ENCODE measurements around the gene AHRR.

DNA sequence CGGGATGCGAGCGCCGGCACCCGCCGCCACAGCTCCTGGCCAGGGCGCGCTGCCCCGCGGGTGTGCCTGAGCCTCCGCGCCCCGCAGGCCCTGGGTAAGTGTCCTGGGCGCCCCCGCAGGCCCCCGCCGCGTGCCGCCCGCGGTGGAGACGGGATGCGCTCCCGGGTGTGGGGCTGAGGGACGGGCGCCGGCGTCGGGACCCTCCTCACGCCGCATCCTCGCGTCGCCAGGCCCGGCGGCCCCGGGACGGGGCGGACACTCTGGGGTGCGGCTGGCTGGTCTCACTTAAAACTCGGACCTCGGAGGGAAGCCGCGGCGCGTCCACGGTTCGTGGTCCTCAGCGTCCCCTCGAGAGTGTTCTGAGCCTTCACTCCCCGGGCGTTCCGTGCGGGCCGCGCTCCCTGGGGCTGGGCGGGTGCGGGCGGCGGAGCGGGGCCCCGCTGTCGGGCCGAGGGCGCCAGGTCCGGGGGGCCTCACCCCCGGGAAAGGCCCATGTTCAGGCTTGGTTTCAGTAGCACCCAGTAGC lies 275 bp downstream of the AHRR start:
- TF ChIP-seq, protein P1, sequence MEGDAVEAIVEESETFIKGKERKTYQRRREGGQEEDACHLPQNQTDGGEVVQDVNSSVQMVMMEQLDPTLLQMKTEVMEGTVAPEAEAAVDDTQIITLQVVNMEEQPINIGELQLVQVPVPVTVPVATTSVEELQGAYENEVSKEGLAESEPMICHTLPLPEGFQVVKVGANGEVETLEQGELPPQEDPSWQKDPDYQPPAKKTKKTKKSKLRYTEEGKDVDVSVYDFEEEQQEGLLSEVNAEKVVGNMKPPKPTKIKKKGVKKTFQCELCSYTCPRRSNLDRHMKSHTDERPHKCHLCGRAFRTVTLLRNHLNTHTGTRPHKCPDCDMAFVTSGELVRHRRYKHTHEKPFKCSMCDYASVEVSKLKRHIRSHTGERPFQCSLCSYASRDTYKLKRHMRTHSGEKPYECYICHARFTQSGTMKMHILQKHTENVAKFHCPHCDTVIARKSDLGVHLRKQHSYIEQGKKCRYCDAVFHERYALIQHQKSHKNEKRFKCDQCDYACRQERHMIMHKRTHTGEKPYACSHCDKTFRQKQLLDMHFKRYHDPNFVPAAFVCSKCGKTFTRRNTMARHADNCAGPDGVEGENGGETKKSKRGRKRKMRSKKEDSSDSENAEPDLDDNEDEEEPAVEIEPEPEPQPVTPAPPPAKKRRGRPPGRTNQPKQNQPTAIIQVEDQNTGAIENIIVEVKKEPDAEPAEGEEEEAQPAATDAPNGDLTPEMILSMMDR (IDR thresholded peaks at IDR 0.05): no peak
- TF ChIP-seq POLR2A (IDR thresholded peaks at IDR 0.05): no peak
